Measurements from ENCODE around the gene ATP6V1G2. TPM values are rescaled to one million over a fixed set of nuclear protein-coding genes. Genes with fewer than 3 reads are reported as not detected.

ATP6V1G2 gene
- total and polyA plus RNA-seq, 2 of the 8 experiments (the other 6 are each of a cell fraction or from before 2014, with no cell fraction given): 3.0 to 5.7 TPM

GRCh38 chr6:31546958-31547726 is 734 bp upstream of the ATP6V1G2 start, which contains the start of gene NFKBIL1 (continued):
- TF ChIP-seq, protein P1, sequence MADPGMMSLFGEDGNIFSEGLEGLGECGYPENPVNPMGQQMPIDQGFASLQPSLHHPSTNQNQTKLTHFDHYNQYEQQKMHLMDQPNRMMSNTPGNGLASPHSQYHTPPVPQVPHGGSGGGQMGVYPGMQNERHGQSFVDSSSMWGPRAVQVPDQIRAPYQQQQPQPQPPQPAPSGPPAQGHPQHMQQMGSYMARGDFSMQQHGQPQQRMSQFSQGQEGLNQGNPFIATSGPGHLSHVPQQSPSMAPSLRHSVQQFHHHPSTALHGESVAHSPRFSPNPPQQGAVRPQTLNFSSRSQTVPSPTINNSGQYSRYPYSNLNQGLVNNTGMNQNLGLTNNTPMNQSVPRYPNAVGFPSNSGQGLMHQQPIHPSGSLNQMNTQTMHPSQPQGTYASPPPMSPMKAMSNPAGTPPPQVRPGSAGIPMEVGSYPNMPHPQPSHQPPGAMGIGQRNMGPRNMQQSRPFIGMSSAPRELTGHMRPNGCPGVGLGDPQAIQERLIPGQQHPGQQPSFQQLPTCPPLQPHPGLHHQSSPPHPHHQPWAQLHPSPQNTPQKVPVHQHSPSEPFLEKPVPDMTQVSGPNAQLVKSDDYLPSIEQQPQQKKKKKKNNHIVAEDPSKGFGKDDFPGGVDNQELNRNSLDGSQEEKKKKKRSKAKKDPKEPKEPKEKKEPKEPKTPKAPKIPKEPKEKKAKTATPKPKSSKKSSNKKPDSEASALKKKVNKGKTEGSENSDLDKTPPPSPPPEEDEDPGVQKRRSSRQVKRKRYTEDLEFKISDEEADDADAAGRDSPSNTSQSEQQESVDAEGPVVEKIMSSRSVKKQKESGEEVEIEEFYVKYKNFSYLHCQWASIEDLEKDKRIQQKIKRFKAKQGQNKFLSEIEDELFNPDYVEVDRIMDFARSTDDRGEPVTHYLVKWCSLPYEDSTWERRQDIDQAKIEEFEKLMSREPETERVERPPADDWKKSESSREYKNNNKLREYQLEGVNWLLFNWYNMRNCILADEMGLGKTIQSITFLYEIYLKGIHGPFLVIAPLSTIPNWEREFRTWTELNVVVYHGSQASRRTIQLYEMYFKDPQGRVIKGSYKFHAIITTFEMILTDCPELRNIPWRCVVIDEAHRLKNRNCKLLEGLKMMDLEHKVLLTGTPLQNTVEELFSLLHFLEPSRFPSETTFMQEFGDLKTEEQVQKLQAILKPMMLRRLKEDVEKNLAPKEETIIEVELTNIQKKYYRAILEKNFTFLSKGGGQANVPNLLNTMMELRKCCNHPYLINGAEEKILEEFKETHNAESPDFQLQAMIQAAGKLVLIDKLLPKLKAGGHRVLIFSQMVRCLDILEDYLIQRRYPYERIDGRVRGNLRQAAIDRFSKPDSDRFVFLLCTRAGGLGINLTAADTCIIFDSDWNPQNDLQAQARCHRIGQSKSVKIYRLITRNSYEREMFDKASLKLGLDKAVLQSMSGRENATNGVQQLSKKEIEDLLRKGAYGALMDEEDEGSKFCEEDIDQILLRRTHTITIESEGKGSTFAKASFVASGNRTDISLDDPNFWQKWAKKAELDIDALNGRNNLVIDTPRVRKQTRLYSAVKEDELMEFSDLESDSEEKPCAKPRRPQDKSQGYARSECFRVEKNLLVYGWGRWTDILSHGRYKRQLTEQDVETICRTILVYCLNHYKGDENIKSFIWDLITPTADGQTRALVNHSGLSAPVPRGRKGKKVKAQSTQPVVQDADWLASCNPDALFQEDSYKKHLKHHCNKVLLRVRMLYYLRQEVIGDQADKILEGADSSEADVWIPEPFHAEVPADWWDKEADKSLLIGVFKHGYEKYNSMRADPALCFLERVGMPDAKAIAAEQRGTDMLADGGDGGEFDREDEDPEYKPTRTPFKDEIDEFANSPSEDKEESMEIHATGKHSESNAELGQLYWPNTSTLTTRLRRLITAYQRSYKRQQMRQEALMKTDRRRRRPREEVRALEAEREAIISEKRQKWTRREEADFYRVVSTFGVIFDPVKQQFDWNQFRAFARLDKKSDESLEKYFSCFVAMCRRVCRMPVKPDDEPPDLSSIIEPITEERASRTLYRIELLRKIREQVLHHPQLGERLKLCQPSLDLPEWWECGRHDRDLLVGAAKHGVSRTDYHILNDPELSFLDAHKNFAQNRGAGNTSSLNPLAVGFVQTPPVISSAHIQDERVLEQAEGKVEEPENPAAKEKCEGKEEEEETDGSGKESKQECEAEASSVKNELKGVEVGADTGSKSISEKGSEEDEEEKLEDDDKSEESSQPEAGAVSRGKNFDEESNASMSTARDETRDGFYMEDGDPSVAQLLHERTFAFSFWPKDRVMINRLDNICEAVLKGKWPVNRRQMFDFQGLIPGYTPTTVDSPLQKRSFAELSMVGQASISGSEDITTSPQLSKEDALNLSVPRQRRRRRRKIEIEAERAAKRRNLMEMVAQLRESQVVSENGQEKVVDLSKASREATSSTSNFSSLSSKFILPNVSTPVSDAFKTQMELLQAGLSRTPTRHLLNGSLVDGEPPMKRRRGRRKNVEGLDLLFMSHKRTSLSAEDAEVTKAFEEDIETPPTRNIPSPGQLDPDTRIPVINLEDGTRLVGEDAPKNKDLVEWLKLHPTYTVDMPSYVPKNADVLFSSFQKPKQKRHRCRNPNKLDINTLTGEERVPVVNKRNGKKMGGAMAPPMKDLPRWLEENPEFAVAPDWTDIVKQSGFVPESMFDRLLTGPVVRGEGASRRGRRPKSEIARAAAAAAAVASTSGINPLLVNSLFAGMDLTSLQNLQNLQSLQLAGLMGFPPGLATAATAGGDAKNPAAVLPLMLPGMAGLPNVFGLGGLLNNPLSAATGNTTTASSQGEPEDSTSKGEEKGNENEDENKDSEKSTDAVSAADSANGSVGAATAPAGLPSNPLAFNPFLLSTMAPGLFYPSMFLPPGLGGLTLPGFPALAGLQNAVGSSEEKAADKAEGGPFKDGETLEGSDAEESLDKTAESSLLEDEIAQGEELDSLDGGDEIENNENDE (IDR thresholded peaks at IDR 0.05; ENCODE audit: insufficient replicate concordance, low read length): no peak
- TF ChIP-seq KDM1A (IDR thresholded peaks at IDR 0.05; ENCODE audit: borderline replicate concordance, low read length) (no peak), RNF2 (IDR thresholded peaks at IDR 0.05; ENCODE audit: borderline replicate concordance, low read depth, low read length, missing control alignments, poor library complexity, severe bottlenecking) (no peak), BRCA1 (IDR thresholded peaks at IDR 0.05; ENCODE audit: low read depth, low read length) (no peak; the same call in 1 of the 2 replicates), ASH2L (IDR thresholded peaks at IDR 0.05; ENCODE audit: low read length) (no peak), HDAC6 (IDR thresholded peaks at IDR 0.05; ENCODE audit: low read depth, low read length) (no peak), GTF2F1 (IDR thresholded peaks at IDR 0.05; ENCODE audit: borderline replicate concordance, low read depth, low read length) (no peak), BACH1 (IDR thresholded peaks at IDR 0.05; ENCODE audit: low read length) (no peak), BCL11A (IDR thresholded peaks at IDR 0.05; ENCODE audit: low read depth in 2 of 2, low read length in 2 of 2) (no peak), KDM5A (IDR thresholded peaks at IDR 0.05; ENCODE audit: low read length) (peak; percentile 56; the same call in 1 of the 2 replicates)

Data from H1 (cell line).